Effector memory CD4-positive, alpha-beta T cell (primary cell): ENCODE measurements around the gene SMCO2.

Source experiments
- DNase-seq, 3 donors: peaks; one replicate each; pipeline ENCODE4 v3.0.0-alpha.2; 2020
- H3K27ac ChIP-seq: 2 replicates; pipeline ENCODE4 v1.7.0; 2013; ENCODE audit warnings: mild to moderate bottlenecking, low read length, moderate library complexity; ENCODE audit not compliant: insufficient read depth, poor library complexity, severe bottlenecking
- H3K27me3 ChIP-seq: replicated peaks from 2 replicates; pipeline ENCODE4 v1.7.0; 2013; ENCODE audit warnings: mild to moderate bottlenecking, low read length; ENCODE audit not compliant: insufficient read depth, control insufficient read depth, poor library complexity, severe bottlenecking
- H3K36me3 ChIP-seq: 2 replicates; pipeline ENCODE4 v1.7.0; 2013; ENCODE audit warnings: mild to moderate bottlenecking, low read length, moderate library complexity; ENCODE audit not compliant: control insufficient read depth, insufficient read depth
- H3K4me1 ChIP-seq: 2 replicates; pipeline ENCODE4 v1.7.0; 2013; ENCODE audit warnings: low read length, mild to moderate bottlenecking; ENCODE audit not compliant: control insufficient read depth, insufficient read depth, poor library complexity, severe bottlenecking
- H3K4me3 ChIP-seq: 2 replicates; pipeline ENCODE4 v1.7.0; 2013; ENCODE audit warnings: low read length, low read depth, mild to moderate bottlenecking; ENCODE audit not compliant: insufficient read depth, poor library complexity, severe bottlenecking
- H3K9me3 ChIP-seq: 2 replicates; pipeline ENCODE4 v1.7.0; 2013; ENCODE audit warnings: mild to moderate bottlenecking, low read length, moderate library complexity; ENCODE audit not compliant: control insufficient read depth
- total RNA-seq, 3 donors: gene quantifications; one replicate each; lab custom pipeline; 2026; lab: John Stamatoyannopoulos, UW

The SMCO2 gene
- 0 to 0.09 (median 0) reads per million in 3 donors for total RNA-seq

GRCh38 chr12:27446436-27446835 is at the start of gene SMCO2:
SMCO2 (plus strand) TSS chr12:27446736; CDS start chr12:27470632, 23,896 bp downstream.
- H3K36me3 ChIP-seq, result no peaks in the 10 kb centered on the region

DNA sequence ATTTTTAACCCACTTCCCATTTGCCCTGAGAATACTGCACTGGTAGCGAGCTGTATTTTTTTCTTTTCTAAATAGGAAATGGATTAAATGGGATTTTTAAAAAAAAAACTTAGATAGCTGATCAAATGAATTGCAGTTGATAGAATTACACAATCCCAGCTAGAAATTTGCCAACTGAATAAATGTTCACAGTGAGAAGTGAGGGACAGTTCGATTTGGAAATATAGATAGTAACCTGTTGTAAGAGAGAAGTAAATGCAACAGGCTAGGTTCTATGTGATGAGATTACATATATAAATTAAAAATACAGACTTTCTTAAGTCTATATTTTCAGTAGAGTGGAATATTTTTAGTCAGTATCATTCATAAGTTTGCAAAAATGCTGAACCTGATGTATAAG is 48.1 kb upstream of the SMCO2 start:
- Histone ChIP-seq H3K36me3 (no peaks in the 10 kb centered on the region), H3K27ac (no peak overlapping the region)

More at GRCh38 chr12:27446436-27446835, at the start of gene SMCO2:
- Histone ChIP-seq H3K9me3 (no peaks in the 10 kb centered on the region), H3K4me3 (no peak within 1 kb of the TSS), H3K27ac (no peak within 1 kb of the TSS), H3K27me3 (no peaks in the 10 kb centered on the region), H3K4me1 (no peaks in the 10 kb centered on the region)
- DNase-seq, result no peak

DNA sequence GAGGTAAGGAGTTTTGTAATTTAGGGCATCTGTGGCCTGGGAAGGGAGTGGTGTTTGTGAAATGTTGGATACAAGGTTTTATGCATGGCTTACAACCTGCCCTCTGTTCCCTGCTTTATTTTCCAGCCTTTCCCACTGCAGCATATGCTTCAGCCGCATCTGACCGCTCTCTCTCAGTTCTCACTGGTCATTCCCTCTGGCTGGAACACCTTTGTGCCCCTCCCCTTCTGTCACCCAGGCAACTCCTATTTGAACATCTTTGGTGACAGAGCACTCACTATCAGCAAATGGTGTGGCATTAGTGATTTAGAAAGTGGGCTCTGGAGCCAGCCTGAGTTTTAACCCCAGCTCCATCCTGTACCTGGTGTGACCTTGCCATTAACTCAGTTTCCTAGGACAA is 47.5 kb upstream of the SMCO2 start:
- no peak overlapping the region for H3K27ac ChIP-seq
- H3K4me1 ChIP-seq, result no peaks in the 10 kb centered on the region
- no peaks in the 10 kb centered on the region for H3K9me3 ChIP-seq
- DNase-seq, result no peak
- no peak overlapping the region for H3K4me3 ChIP-seq
- H3K27me3 ChIP-seq, result no peaks in the 10 kb centered on the region
- H3K36me3 ChIP-seq, result no peaks in the 10 kb centered on the region

More for the DNA sequence above, 48.1 kb upstream of the SMCO2 start:
- no peak overlapping the region for H3K4me3 ChIP-seq
- no peak for DNase-seq
- no peaks in the 10 kb centered on the region for H3K4me1 ChIP-seq
- H3K27me3 ChIP-seq, result no peaks in the 10 kb centered on the region
- no peaks in the 10 kb centered on the region for H3K9me3 ChIP-seq

DNA sequence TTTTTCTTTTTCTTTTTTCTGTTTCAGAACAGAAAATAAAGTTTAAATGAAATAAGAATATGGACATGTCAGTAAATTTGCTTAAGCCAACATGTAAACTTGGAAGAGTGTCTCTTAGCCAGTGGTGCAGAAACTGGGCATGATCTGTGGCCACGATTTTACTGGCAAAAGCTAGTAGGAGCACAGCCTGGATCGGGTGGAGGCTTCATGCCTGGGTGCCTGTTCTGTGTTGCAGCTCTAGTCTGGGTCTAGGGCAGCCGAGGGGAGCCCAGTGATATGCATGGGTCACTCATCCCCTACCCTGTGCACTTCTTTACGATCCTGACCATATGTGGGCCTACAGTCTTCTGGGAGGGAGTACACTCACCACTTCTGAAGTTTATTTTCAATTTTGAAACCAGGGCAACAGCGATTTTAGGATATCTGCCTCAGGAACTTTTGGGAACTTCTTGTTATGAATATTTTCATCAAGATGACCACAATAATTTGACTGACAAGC is 45.6 kb upstream of the SMCO2 start:
- H3K4me1 ChIP-seq, result no peaks in the 10 kb centered on the region
- no peak for DNase-seq
- H3K27ac ChIP-seq, result no peak overlapping the region

GRCh38 chr12:27412047-27412446 is 34.5 kb upstream of the SMCO2 start:
- Histone ChIP-seq H3K27ac (no peak overlapping the region), H3K4me1 (no peaks in the 10 kb centered on the region), H3K4me3 (no peak overlapping the region), H3K9me3 (no peaks in the 10 kb centered on the region), H3K36me3 (no peaks in the 10 kb centered on the region), H3K27me3 (no peaks in the 10 kb centered on the region)
- no peak for DNase-seq

More for the DNA sequence above, 45.6 kb upstream of the SMCO2 start:
- Histone ChIP-seq H3K36me3 (no peaks in the 10 kb centered on the region), H3K27me3 (no peaks in the 10 kb centered on the region), H3K9me3 (no peaks in the 10 kb centered on the region), H3K4me3 (no peak overlapping the region)

DNA sequence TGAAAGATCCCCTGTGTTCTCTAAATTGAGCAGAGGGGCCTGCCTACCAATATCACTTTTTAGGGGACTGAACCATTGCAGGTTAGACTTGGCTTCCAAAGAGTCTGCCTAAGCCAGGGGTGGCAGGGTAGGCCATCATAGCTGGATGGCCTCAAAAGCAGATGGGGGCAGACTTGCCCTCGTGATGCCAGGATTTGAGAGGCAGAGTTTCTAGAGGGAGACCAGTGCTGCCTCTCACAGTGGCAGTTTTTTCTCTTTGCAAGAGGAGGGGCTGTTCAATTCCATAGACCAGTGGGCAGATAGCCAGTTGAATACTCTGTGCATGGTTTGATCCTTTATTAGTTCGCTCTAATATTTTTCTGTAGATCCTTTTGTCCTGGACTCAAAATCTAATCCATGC is 23.8 kb upstream of the SMCO2 start:
- H3K27me3 ChIP-seq, result no peaks in the 10 kb centered on the region
- no peak for DNase-seq
- no peaks in the 10 kb centered on the region for H3K9me3 ChIP-seq
- no peaks in the 10 kb centered on the region for H3K4me1 ChIP-seq
- no peaks in the 10 kb centered on the region for H3K36me3 ChIP-seq
- no peak overlapping the region for H3K4me3 ChIP-seq
- H3K27ac ChIP-seq, result no peak overlapping the region

DNA sequence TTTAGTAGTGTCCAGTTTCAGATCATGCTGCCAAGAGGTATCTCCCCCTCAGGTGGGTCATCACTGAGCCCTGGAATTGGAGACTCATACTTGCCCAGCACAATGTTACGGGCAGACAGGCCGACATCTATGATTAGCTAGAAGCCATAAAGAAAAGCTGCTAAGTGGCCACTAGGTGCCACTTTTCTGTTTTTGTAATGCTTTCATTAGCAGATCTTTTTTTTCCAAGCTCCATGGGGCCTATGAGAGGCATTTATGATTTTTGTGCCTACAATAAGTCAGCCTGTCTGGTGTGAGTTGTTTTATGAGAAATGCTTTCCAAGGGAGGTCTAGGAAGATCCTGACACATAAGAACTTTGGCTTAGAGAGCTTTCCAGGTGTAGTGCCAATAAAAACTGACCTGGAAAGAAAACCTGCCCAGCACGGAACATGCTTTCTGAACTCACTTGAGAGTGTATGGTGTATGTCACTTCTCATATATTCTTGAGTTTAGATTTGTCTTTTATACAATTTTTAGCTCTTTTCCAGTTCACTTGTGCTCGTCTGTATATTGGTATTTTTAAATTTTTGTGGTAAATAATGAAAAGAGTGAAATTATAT is 21.8 kb upstream of the SMCO2 start:
- no peak overlapping the region for H3K27ac ChIP-seq
- H3K9me3 ChIP-seq, result no peaks in the 10 kb centered on the region
- H3K36me3 ChIP-seq, result no peaks in the 10 kb centered on the region
- H3K27me3 ChIP-seq, result no peaks in the 10 kb centered on the region
- H3K4me1 ChIP-seq, result no peaks in the 10 kb centered on the region
- DNase-seq, result no peak
- no peak overlapping the region for H3K4me3 ChIP-seq

GRCh38 chr12:27425306-27425705 is 21.2 kb upstream of the SMCO2 start:
- Histone ChIP-seq H3K9me3 (no peaks in the 10 kb centered on the region), H3K4me1 (no peaks in the 10 kb centered on the region), H3K4me3 (no peak overlapping the region), H3K27ac (no peak overlapping the region), H3K27me3 (no peaks in the 10 kb centered on the region), H3K36me3 (no peaks in the 10 kb centered on the region)
- DNase-seq, result no peak

DNA sequence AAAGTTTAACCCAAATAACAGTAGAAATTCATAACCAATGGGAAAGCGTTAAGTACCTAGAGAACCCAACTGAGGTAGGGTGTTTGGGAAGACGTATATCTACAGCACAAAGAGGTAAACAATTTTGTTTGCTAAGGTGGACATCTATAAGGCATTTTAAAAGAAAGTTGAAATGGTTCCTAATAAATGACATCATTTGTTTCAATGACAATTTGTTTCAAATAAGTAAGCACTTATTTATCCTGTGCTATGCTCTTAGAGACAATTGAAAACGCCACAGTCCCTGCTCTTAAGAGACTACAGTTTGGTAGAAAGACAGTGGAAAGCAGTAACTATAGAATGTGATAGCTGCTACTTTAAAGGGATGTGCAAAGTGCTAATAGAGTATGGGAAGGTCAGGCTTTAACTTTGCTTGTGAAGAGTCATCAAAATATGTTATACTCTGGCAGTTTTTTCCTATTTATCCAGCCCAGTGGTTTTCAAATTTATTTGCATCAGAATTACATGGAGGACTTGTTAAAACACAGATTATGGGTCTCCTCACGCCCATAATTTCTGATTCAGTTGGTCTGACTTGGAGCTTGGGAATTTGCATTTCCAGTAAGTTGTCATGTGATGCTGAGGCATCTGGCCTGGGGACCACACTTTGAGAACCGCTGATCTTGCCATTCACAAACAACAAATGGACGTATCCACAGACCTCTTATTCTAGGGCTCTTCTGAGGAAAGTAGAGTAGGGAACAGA is 19.6 kb upstream of the SMCO2 start:
- H3K27ac ChIP-seq, result no peak overlapping the region
- no peak for DNase-seq
- no peaks in the 10 kb centered on the region for H3K36me3 ChIP-seq
- no peaks in the 10 kb centered on the region for H3K9me3 ChIP-seq
- H3K27me3 ChIP-seq, result no peaks in the 10 kb centered on the region
- no peaks in the 10 kb centered on the region for H3K4me1 ChIP-seq
- H3K4me3 ChIP-seq, result no peak overlapping the region

DNA sequence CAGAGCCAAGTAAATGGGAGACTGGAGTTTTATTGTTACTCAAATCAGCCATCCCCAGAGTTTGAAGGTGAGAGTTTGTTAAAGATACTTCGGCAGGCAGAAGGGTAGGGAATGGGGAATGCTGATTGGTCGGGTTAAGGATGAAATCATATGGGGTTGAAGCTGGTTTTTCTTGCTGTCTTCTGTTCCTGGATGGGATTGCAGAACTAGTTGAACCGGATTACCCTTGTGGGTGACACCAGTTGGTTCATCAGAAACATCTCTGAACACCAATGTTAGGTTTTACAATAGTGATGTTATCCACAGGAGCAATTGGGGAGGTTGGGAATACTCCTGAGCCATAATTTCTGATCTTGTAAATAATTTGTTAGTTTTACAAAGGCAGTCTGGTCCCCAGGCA is 18.7 kb upstream of the SMCO2 start:
- H3K4me3 ChIP-seq, result no peak overlapping the region
- DNase-seq, result no peak
- H3K36me3 ChIP-seq, result no peaks in the 10 kb centered on the region
- H3K27me3 ChIP-seq, result no peaks in the 10 kb centered on the region
- no peak overlapping the region for H3K27ac ChIP-seq
- H3K9me3 ChIP-seq, result no peaks in the 10 kb centered on the region
- H3K4me1 ChIP-seq, result no peaks in the 10 kb centered on the region
